Activated CD4-positive, alpha-beta T cell treated with anti-CD3 and anti-CD28 coated beads for 36 hours (primary cell): ENCODE data around the gene ZNF512. TPM values are rescaled to one million over a fixed set of nuclear protein-coding genes. Genes with fewer than 3 reads are reported as not detected.

Experiments
- ATAC-seq: fragments of 200-7000 bp; cut with Tn5 transposase; one replicate; pipeline ENCODE4 v1.10.0; 2021; ENCODE audit warnings: mild to moderate bottlenecking, moderate library complexity
- CTCF ChIA-PET: fragments of 350-600 bp; sonication (Branson Sonifier 250); formaldehyde crosslinking; loops from one replicate; lab custom pipeline; 2021; ENCODE audit warnings: antibody characterized with exemption; lab: Charles Lee
- POLR2A ChIA-PET: fragments of 350-600 bp; sonication (Branson Sonifier 250); formaldehyde crosslinking; loops from one replicate; lab custom pipeline; 2021; ENCODE audit warnings: antibody characterized with exemption, inconsistent platforms; lab: Charles Lee
- DNase-seq: peaks from one replicate; pipeline ENCODE4 v3.0.0-alpha.2; 2020
- H3K27ac Mint-ChIP-seq: one replicate; pipeline ENCODE4 v1.8.0; 2021; ENCODE audit warnings: mixed read lengths
- H3K27me3 Mint-ChIP-seq: one replicate; pipeline ENCODE4 v1.8.0; 2021; ENCODE audit warnings: mixed read lengths
- H3K36me3 Mint-ChIP-seq: one replicate; pipeline ENCODE4 v1.8.0; 2021; ENCODE audit warnings: low read depth, mixed read lengths
- H3K4me1 Mint-ChIP-seq: one replicate; pipeline ENCODE4 v1.8.0; 2021; ENCODE audit warnings: mixed read lengths
- H3K4me3 Mint-ChIP-seq: one replicate; pipeline ENCODE4 v1.8.0; 2021; ENCODE audit warnings: mild to moderate bottlenecking, moderate library complexity, mixed read lengths
- H3K9me3 Mint-ChIP-seq: one replicate; pipeline ENCODE4 v1.8.0; 2021; ENCODE audit warnings: low read depth, mixed read lengths
- intact Hi-C, 2 experiments: fragments of 100-400 bp; cut with DNase I in 1 of 2; cut with micrococcal nuclease in 1 of 2; formaldehyde crosslinking; loops; one replicate each; pipeline versions ENCODE4 v1.14.2 to v1.15.1; 2022 to 2024; cut with DNase I, micrococcal nuclease
- total RNA-seq, 2 experiments: library from RNA; stranded (reverse); gene quantifications; one replicate each; pipeline ENCODE4 v1.2.3, GENCODE V29; 2021

The ZNF512 gene
- total RNA-seq, 2 experiments from 2014 or later, result 31.8 to 34.5 TPM

DNA sequence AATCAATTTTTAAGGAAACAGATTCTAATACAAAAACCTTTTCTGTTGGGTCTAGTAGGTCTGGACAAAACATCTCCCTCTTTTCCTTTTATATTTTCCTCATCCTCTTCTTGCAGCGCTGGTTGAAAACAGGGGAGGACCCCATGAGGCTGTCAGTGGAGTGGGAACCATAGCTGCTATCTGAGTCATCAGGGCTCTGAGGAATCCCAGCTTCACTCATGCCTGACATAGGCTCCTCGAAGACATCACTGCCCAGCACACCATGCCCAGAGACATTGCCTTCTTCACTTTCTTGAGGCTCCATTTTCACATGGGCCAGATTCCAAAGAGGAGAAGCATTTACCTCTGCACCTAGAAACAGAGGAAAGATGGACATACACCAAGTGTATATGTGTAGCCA, 70.6 kb downstream of the ZNF512 start:
- CTCF ChIA-PET, result interaction anchor here (1.0 to 2.6 kb wide), 2 partner anchors 15 to 30 kb away, joined by 3 to 12 read pairs; no protein-coding TSS in a partner anchor
- no peak overlapping the region for H3K4me3 Mint-ChIP-seq
- peaks cover 17% of the 10 kb centered on the region for H3K4me1 Mint-ChIP-seq
- H3K36me3 Mint-ChIP-seq, result peaks cover 47% of the 10 kb centered on the region
- H3K27ac Mint-ChIP-seq, result peak overlapping the region; percentile 53
- no peaks in the 10 kb centered on the region for H3K9me3 Mint-ChIP-seq
- no peak for ATAC-seq
- DNase-seq, result no peak
- POLR2A ChIA-PET, result interaction anchor here (1.5 kb wide), 1 partner anchor 25 kb away, joined by 4 read pairs; the partner anchor contains the start of genes CCDC121 and GPN1
- no peaks in the 10 kb centered on the region for H3K27me3 Mint-ChIP-seq
- intact Hi-C loops, result no loop called here

DNA sequence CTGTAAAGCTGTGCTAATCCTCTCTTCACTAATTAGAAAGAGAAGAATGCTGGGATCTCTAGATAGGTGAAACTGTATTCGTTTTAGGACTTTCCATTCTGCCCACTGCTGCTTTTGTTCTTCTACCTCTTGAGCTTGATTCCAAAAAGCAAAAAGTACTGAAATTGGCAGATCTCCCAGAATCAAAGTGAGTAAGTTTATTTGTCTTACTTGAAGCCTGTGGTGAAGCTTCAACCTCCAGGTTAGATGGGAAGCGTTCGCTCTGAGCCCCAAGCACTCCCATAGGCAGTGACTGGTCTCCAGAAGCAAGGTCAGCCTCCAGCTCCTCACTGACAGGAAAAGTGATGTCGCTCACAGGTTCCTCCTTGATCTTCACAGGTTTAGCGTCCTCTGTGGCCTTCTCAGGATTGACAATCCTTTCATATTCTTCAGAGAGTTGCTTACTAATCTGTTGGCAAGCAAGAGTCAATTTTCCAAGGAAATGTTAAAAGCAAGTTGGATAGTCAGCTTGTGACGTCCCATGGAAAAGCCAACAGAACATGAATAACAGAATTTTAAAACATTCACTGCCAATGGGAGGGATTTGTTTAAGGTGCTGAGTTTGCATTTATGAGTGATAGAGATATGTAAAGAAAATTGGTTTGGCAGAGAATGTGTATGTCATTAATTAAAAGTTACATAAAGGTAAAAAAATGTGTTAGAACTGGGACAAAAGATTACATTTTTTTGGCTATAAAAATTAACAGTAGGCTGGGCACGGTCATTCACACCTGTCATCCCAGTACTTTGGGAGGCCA, 72.5 kb downstream of the ZNF512 start:
- intact Hi-C loops, result no loop called here
- Mint-ChIP-seq H3K27me3 (no peaks in the 10 kb centered on the region), H3K4me1 (peaks cover 25% of the 10 kb centered on the region), H3K4me3 (no peak overlapping the region), H3K9me3 (no peaks in the 10 kb centered on the region), H3K27ac (peak overlapping the region; percentile 22), H3K36me3 (peaks cover 51% of the 10 kb centered on the region)
- DNase-seq (no peak), ATAC-seq (no peak)
- POLR2A ChIA-PET, result interaction anchor here (1.2 kb wide), 1 partner anchor 9 kb away, joined by 3 read pairs; no protein-coding TSS in a partner anchor
- CTCF ChIA-PET, result interaction anchor here (0.6 to 2.6 kb wide), 3 partner anchors 8 to 28 kb away, joined by 3 to 12 read pairs (median 6); partner anchors contain the start of genes SLC4A1AP and SUPT7L

DNA sequence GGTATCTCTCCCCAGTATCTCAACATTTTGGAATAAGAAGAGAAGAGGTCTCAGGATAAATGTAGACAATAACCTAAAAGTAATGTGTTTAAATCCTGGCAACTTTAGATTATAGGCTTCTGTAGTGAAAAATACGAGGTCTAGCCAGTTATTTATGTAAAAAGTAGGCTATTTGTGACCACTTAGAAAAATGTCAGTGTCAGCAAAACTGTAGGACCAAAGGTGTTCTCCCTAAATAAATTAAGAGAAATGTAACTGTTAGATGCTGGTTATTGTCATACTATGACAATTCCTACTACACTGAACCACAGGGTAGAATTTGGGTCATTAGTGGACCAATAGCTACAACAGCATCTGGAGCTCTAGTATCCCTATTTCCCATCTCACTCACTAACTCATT, 78.5 kb downstream of the ZNF512 start:
- CTCF ChIA-PET, result interaction anchor here (6.8 kb wide), 1 partner anchor 21 kb away, joined by 47 read pairs; no protein-coding TSS in a partner anchor
- POLR2A ChIA-PET, result no interaction called here
- ATAC-seq (no peak), DNase-seq (no peak)
- Mint-ChIP-seq H3K36me3 (peaks cover 27% of the 10 kb centered on the region), H3K4me1 (peaks cover 38% of the 10 kb centered on the region), H3K27ac (no peak overlapping the region), H3K9me3 (no peaks in the 10 kb centered on the region), H3K27me3 (no peaks in the 10 kb centered on the region), H3K4me3 (no peak overlapping the region)
- intact Hi-C loops, result loop anchor here (5.0 to 10.0 kb wide), 2 partner anchors 34 to 1233 kb away; partner anchors contain the start of genes CCDC121 (in 1 of the 2), GPN1 (in 1 of the 2) and WDR43 (in 1 of the 2)

DNA sequence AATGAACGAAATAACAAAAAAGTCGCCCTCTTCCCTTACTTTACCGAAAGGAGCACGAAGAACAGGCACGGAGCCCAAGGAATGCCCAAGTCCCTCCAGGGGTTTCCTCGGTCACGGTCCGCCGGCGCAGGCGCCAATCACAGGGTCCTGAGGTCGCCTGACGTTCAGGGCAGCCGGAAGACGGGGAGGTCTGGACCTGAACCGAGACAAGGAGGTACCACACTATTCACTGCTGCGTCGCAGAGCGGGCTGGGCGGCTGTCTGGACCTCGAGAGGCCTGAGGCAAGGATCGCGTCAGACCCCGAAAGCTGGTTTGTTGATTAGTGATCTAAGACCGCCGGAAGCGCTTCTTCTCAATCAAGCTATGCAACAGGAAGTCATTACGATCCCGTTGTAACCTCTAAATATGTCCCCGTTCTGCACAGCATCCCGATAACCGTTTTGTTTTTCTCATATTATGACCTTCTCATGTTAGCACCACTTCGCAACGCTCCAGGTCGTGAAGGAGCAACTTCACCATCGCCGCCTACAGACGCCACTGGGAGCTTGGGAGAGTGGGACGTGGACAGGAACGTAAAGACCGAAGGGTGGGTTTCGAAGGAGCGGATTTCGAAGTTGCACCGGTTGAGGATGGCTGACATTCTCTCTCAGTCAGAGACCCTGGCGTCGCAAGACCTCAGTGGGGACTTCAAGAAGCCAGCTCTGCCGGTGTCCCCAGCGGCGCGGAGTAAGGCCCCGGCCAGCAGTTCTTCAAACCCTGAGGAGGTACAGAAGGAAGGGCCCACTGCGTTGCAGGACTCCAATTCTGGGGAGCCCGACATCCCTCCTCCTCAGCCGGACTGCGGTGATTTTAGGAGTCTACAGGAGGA, 80.7 kb downstream of the ZNF512 start, which contains the start of the genes SLC4A1AP and SUPT7L:
Gene SLC4A1AP (plus strand): TSS at position 605 of the 869 bp plus-strand sequence. CDS start 26 bp downstream, at position 631.
Gene SUPT7L (minus strand): TSS at position 330 of the 869 bp plus-strand sequence. CDS start 1,422 bp downstream, outside the sequence.
- DNase-seq (peak; percentile 80), ATAC-seq (peak; percentile 87)
- intact Hi-C loops, result loop anchor here (1.0 to 10.0 kb wide), 14 partner anchors 19 to 1231 kb away; partner anchors contain the start of genes CCDC121 (in 2 of the 2), GPN1 (in 2 of the 2), ZNF513 (in 2 of the 2) and BABAM2 (in 1 of the 2)
- ChIA-PET CTCF (interaction anchor here (0.8 to 6.8 kb wide), 4 partner anchors 9 to 294 kb away, joined by 3 to 47 read pairs (median 3); no protein-coding TSS in a partner anchor), POLR2A (interaction anchor here (0.7 to 1.9 kb wide), 3 partner anchors 19 to 35 kb away, joined by 3 to 12 read pairs (median 4); partner anchors contain the start of genes CCDC121 and GPN1)
- H3K4me1 Mint-ChIP-seq, result peaks cover 42% of the 10 kb centered on the region
- no peaks in the 10 kb centered on the region for H3K27me3 Mint-ChIP-seq
- H3K27ac Mint-ChIP-seq, result peak within 1 kb of the TSS; percentile 100
- peak within 1 kb of the TSS; percentile 98 for H3K4me3 Mint-ChIP-seq
- no peaks in the 10 kb centered on the region for H3K9me3 Mint-ChIP-seq
- H3K36me3 Mint-ChIP-seq, result peaks cover 31% of the 10 kb centered on the region

DNA sequence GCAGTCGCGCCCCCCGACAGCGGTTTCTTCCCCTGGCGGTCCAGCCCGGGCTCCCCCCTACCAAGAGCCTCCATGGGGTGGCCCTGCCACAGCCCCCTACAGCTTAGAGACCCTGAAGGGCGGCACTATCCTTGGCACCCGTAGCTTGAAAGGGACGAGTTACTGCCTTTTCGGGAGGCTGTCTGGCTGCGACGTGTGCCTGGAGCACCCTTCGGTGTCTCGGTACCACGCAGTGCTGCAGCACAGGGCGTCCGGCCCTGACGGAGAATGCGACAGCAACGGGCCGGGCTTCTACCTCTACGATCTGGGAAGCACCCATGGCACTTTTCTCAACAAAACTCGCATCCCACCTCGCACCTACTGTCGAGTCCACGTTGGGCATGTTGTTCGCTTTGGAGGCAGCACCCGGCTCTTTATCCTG, 81.3 kb downstream of the ZNF512 start:
- ChIA-PET CTCF (interaction anchor here (0.8 to 6.8 kb wide), 4 partner anchors 9 to 295 kb away, joined by 3 to 47 read pairs (median 3); no protein-coding TSS in a partner anchor), POLR2A (interaction anchor here (1.9 kb wide), 1 partner anchor 35 kb away, joined by 12 read pairs; the partner anchor contains the start of genes CCDC121 and GPN1)
- Mint-ChIP-seq H3K9me3 (no peaks in the 10 kb centered on the region), H3K4me3 (peak overlapping the region; percentile 98), H3K4me1 (peaks cover 40% of the 10 kb centered on the region), H3K27me3 (no peaks in the 10 kb centered on the region), H3K27ac (peak overlapping the region; percentile 100), H3K36me3 (peaks cover 34% of the 10 kb centered on the region)
- intact Hi-C loops, result loop anchor here (5.0 to 10.0 kb wide), 2 partner anchors 37 to 1231 kb away; partner anchors contain the start of genes CCDC121 (in 1 of the 2), GPN1 (in 1 of the 2) and WDR43 (in 1 of the 2)
- peak; percentile 20 for ATAC-seq
- DNase-seq, result no peak

DNA sequence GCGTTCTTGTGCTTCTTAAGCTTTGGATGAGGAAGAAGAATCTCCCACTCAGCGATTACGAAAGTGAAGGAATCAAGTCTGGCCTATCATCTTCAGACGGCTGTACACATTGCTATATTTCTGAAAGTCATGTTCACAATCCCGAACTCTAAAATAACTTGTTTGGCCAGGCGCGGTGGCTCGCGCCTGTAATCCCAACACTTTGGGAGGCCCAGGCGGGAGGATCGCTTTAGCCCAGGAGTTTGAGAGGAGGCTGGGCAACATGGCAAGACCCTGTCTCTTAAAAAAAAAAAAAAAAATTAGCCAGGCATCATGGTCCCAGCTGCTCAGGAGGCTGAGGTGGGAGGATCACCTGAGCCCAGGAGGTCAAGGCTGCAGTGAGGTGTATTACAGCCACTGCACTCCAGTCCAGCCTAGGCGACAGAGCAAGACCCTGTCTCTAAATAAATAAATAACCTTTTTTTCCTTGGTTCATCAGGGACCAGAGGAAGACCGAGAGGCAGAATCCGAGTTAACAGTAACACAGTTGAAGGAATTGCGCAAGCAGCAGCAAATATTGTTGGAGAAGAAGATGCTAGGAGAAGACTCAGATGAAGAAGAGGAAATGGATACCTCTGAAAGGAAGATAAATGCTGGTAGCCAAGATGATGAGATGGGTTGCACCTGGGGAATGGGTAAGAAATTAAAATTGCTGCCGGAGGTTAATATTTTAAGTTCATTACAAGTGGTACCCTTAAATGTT, 82.0 kb downstream of the ZNF512 start:
- peak overlapping the region; percentile 100 for H3K27ac Mint-ChIP-seq
- intact Hi-C loops, result loop anchor here (5.0 to 10.0 kb wide), 2 partner anchors 37 to 1230 kb away; partner anchors contain the start of genes CCDC121 (in 1 of the 2), GPN1 (in 1 of the 2) and WDR43 (in 1 of the 2)
- peaks cover 36% of the 10 kb centered on the region for H3K4me1 Mint-ChIP-seq
- peak overlapping the region; percentile 98 for H3K4me3 Mint-ChIP-seq
- no peaks in the 10 kb centered on the region for H3K27me3 Mint-ChIP-seq
- DNase-seq, result no peak
- no peak for ATAC-seq
- peaks cover 31% of the 10 kb centered on the region for H3K36me3 Mint-ChIP-seq
- ChIA-PET POLR2A (interaction anchor here (1.9 kb wide), 1 partner anchor 36 kb away, joined by 12 read pairs; the partner anchor contains the start of genes CCDC121 and GPN1), CTCF (interaction anchor here (0.9 to 6.8 kb wide), 3 partner anchors 9 to 295 kb away, joined by 3 to 47 read pairs (median 6); no protein-coding TSS in a partner anchor)
- H3K9me3 Mint-ChIP-seq, result no peaks in the 10 kb centered on the region

DNA sequence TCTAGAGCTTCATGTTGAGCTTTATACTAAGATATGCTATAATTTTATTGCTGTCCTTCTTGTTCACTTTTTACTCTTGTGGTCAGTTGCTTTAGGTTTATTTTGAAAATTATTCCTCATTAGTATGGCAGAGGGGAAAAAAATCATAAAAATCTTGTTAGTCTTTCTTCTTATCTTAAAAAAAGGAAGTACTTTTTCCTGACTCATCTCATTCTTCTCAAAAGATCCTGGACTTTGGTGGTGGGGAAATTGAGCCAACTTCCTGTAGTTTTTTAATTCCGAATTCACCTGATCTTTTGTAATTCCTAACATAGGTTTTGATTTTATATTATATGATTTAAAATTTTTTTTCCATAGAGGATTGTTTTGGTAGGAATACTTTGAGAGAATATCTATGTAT, 84.6 kb downstream of the ZNF512 start:
- intact Hi-C loops, result loop anchor here in 1 of 2 experiments (10.0 kb wide), 1 partner anchor 1227 kb away; the partner anchor contains the start of gene WDR43
- no peak for ATAC-seq
- Mint-ChIP-seq H3K4me3 (no peak overlapping the region), H3K27me3 (no peaks in the 10 kb centered on the region), H3K4me1 (peaks cover 35% of the 10 kb centered on the region), H3K9me3 (no peaks in the 10 kb centered on the region), H3K27ac (no peak overlapping the region), H3K36me3 (peaks cover 26% of the 10 kb centered on the region)
- DNase-seq, result no peak
- ChIA-PET CTCF (interaction anchor here (6.8 kb wide), 1 partner anchor 15 kb away, joined by 47 read pairs; no protein-coding TSS in a partner anchor), POLR2A (no interaction called here)

DNA sequence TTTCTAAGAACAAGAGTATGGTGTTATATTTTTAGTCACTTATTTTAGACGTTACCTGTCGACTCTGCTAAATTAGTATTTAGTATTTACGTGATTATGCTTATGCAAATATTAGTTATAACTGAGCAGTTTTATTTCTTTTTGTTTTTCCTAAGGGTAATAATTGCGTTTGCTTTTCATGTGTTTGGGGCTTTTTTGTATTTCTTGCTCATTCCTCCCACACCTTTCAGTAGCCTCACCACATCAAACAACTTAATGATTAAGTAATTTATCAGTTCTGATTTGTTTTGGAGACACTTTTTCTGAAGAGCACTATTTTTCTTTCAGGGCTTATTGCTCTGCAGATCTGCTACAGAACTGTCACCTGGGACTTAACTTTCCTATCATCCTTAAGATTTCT, 88.4 kb downstream of the ZNF512 start:
- ATAC-seq, result no peak
- H3K27ac Mint-ChIP-seq, result no peak overlapping the region
- peaks cover 16% of the 10 kb centered on the region for H3K4me1 Mint-ChIP-seq
- ChIA-PET POLR2A (no interaction called here), CTCF (interaction anchor here (1.4 kb wide), 1 partner anchor 12 kb away, joined by 5 read pairs; no protein-coding TSS in a partner anchor)
- no peaks in the 10 kb centered on the region for H3K9me3 Mint-ChIP-seq
- no peaks in the 10 kb centered on the region for H3K27me3 Mint-ChIP-seq
- intact Hi-C loops, result no loop called here
- DNase-seq, result no peak
- H3K4me3 Mint-ChIP-seq, result no peak overlapping the region
- H3K36me3 Mint-ChIP-seq, result peaks cover 36% of the 10 kb centered on the region
